ENCODE data around the gene RFT1. TPM values are rescaled to one million over a fixed set of nuclear protein-coding genes. Genes with fewer than 3 reads are reported as not detected.

The RFT1 gene
- total RNA-seq, 2 donors from 2014 or later, result 29.3 to 35.2 TPM

GRCh38 chr3:53158765-53159155 lies 28.5 kb upstream of the RFT1 start:
- Mint-ChIP-seq H3K36me3 (ENCODE audit: low read depth) (no peaks in the 10 kb centered on the region), H3K27ac (no peak overlapping the region), H3K4me1 (peaks cover 40% of the 10 kb centered on the region), H3K27me3 (ENCODE audit: insufficient read depth) (peaks cover 17% of the 10 kb centered on the region), H3K9me3 (no peaks in the 10 kb centered on the region), H3K4me3 (no peak overlapping the region)
- 98 to 100% methylated on average over 2 of the region's 2 CpGs for WGBS, 2 experiments (ENCODE audit: insufficient coverage in 1 of 2, insufficient read length in 1 of 2)
- Histone ChIP-seq H3K27ac (ENCODE audit: low read depth, low read length) (no peak overlapping the region), H3K4me1 (ENCODE audit: control insufficient read depth, insufficient read depth, low read length) (peaks cover 12% of the 10 kb centered on the region), H3K27me3 (ENCODE audit: control insufficient read depth, insufficient read depth, low read length, poor library complexity, severe bottlenecking) (peaks cover 5% of the 10 kb centered on the region), H3K4me3 (ENCODE audit: low read length) (no peak overlapping the region), H3K36me3 (ENCODE audit: control insufficient read depth, insufficient read depth, low read length) (no peaks in the 10 kb centered on the region), H3K9ac (ENCODE audit: extremely low read depth, low read length, poor library complexity, severe bottlenecking) (no peak overlapping the region), H3K9me3 (ENCODE audit: control insufficient read depth, low read length) (no peaks in the 10 kb centered on the region)
- no peak for TF ChIP-seq CTCF (conservative IDR thresholded peaks at IDR 0.05)
- no peak for DNase-seq

- H3K4me3 Mint-ChIP-seq, result no peak overlapping the region
- no peak overlapping the region for H3K4me3 ChIP-seq (ENCODE audit: low read length)
- H3K27ac ChIP-seq (ENCODE audit: low read depth, low read length), result no peak overlapping the region
- no peaks in the 10 kb centered on the region for H3K36me3 Mint-ChIP-seq (ENCODE audit: low read depth)
- 90 to 92% methylated on average over 2 to 3 of the region's 3 CpGs for WGBS, 2 experiments (ENCODE audit: insufficient coverage in 1 of 2, insufficient read length in 1 of 2)
- H3K9me3 Mint-ChIP-seq, result no peaks in the 10 kb centered on the region
- TF ChIP-seq CTCF (conservative IDR thresholded peaks at IDR 0.05), result no peak
- H3K27ac Mint-ChIP-seq, result no peak overlapping the region
- peaks cover 34% of the 10 kb centered on the region for H3K4me1 Mint-ChIP-seq
- H3K4me1 ChIP-seq (ENCODE audit: control insufficient read depth, insufficient read depth, low read length), result peaks cover 6% of the 10 kb centered on the region
- DNase-seq, result no peak
- H3K27me3 ChIP-seq (ENCODE audit: control insufficient read depth, insufficient read depth, low read length, poor library complexity, severe bottlenecking), result peaks cover 5% of the 10 kb centered on the region
- H3K36me3 ChIP-seq (ENCODE audit: control insufficient read depth, insufficient read depth, low read length), result no peaks in the 10 kb centered on the region
- no peak overlapping the region for H3K9ac ChIP-seq (ENCODE audit: extremely low read depth, low read length, poor library complexity, severe bottlenecking)
- H3K9me3 ChIP-seq (ENCODE audit: control insufficient read depth, low read length), result no peaks in the 10 kb centered on the region
- peaks cover 17% of the 10 kb centered on the region for H3K27me3 Mint-ChIP-seq (ENCODE audit: insufficient read depth)
Observed at GRCh38 chr3:53157974-53158580, 27.8 kb upstream of the RFT1 start.

- Histone ChIP-seq H3K36me3 (ENCODE audit: control insufficient read depth, insufficient read depth, low read length) (no peaks in the 10 kb centered on the region), H3K27me3 (ENCODE audit: control insufficient read depth, insufficient read depth, low read length, poor library complexity, severe bottlenecking) (peaks cover 5% of the 10 kb centered on the region), H3K9ac (ENCODE audit: extremely low read depth, low read length, poor library complexity, severe bottlenecking) (no peak overlapping the region), H3K4me1 (ENCODE audit: control insufficient read depth, insufficient read depth, low read length) (peaks cover 6% of the 10 kb centered on the region), H3K27ac (ENCODE audit: low read depth, low read length) (no peak overlapping the region), H3K9me3 (ENCODE audit: control insufficient read depth, low read length) (no peaks in the 10 kb centered on the region), H3K4me3 (ENCODE audit: low read length) (no peak overlapping the region)
- Mint-ChIP-seq H3K27me3 (ENCODE audit: insufficient read depth) (peaks cover 17% of the 10 kb centered on the region), H3K36me3 (ENCODE audit: low read depth) (no peaks in the 10 kb centered on the region), H3K9me3 (no peaks in the 10 kb centered on the region), H3K4me3 (peak overlapping the region; percentile 28), H3K27ac (no peak overlapping the region), H3K4me1 (peaks cover 26% of the 10 kb centered on the region)
- DNase-seq, result peak; percentile 60
- WGBS, 2 experiments (ENCODE audit: insufficient coverage in 1 of 2, insufficient read length in 1 of 2), result 86% methylated on average over 36 of the region's 36 CpGs; no CpG with 5 or more reads in 1 of the 2 experiments
- TF ChIP-seq CTCF (conservative IDR thresholded peaks at IDR 0.05), result no peak
Observed at GRCh38 chr3:53156368-53156834, 26.2 kb upstream of the RFT1 start.
